HG03469 (cell line): Measurements from ENCODE around the gene ZNF580.

Source experiments
- ATAC-seq: cut with Tn5 transposase; IDR thresholded peaks from one replicate; pipeline ENCODE4 v1.9.1; 2021; ENCODE audit warnings: mild to moderate bottlenecking, moderate library complexity, moderate number of reproducible peaks; ENCODE audit not compliant: unreplicated experiment

ZNF580 gene

DNA sequence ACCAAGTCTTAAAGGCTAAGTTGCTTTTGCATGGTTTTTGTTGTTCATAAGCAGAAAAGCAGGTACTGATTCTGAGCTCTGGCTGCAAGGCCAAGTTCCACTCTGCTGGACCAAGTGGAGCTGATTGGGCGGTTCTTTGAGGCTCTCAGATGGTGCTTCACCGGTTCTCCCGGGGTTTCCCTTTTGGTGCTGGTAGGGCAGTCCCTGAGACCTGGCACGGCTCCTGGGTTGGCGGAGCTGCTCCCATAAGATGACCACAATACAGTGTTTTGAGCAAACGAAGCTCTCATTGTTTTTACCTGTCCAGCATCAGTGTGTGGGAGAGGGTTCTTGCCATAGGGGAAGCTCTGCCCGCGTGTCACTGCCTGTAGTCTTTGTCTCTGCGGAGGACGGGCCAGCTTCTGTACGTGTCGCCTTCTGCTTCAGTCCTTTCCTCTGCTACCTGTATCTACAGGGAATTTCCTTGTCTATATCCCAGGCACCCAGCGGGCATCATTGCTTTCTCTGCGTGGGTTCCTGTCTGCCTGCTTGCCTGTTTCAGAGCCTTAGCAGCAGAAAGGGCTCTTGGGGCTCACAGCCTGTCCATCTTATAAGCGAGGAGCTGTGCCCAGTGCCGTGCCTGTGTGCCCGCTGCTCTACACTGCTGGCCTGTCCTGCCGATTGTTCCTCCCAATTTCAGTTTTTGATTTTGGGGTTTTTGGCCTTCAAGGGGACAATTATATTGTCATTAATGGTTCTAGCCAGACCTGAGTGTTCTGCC lies 16.4 kb downstream of the ZNF580 start:
- ATAC-seq = no peak

DNA sequence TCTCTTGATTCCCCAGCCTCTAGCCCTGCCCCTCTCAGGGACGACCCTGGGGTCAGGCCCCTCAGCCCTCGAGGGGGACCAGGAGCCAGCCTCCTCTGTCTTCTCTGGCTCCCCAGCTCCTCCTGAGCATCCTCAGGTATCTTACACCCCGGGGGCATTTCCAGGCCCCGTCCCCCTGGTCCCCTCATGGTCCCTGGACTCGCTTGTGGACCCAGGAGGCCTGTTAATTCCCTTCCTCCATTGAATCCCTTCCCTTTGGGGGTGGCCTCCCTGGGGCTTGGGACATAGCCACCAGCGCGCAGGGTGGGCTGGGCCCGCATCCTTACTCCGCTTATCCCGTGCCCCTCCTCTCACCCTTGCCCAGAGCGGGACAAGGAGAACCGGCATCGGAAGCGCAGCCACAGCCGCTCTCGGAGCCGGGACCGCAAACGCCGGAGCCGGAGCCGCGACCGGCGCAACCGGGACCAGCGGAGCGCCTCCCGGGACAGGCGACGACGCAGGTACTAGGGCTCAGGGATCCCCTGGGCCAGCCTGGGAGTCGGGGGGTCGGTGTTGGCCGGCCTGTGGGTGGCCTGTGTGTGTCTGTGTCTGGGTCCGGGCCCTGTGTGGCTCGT lies 18.2 kb downstream of the ZNF580 start:
- no peak for ATAC-seq

- no peak for ATAC-seq
Measured at GRCh38 chr19:55659822-55660221, 19.0 kb downstream of the ZNF580 start.

DNA sequence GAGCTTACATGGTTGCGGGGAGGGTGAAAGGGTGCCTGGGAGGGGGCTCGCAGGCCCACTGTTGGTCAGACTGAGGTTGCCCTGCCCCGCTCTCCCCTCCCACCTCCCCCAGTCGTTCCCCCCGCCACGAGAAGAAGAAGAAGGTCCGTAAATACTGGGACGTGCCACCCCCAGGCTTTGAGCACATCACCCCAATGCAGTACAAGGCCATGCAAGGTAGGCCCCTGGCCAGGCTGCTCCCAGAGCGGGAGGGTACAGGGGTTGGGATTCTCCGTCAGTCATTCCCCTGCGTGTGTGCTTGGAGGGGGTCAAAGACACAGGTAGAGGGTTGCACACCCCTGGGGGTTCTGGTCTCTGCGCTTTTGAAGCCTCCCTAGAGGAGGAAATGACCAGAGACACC lies 19.6 kb downstream of the ZNF580 start:
- ATAC-seq = no peak

GRCh38 chr19:55660991-55661390 lies 20.2 kb downstream of the ZNF580 start:
- ATAC-seq = no peak

DNA sequence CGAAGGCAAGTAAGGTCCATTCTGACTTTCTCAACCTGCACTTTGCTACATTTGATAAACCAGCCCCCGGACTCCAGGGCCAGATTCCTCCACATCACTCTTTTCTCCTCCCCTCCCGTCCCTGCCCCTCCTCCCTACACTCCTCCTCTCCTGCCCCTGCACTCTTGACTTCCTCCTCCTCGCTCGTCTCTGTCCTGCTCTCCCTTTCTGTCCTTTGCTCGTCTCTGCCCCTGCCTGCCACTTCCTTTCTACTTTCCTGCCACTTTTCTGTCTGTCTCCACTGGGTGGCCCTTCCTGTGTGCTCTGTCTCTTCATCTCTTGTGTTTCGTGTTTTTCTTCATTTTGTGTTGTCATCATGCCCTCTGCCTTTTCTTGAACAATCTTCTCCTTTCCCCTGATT lies 21.0 kb downstream of the ZNF580 start:
- ATAC-seq = no peak

DNA sequence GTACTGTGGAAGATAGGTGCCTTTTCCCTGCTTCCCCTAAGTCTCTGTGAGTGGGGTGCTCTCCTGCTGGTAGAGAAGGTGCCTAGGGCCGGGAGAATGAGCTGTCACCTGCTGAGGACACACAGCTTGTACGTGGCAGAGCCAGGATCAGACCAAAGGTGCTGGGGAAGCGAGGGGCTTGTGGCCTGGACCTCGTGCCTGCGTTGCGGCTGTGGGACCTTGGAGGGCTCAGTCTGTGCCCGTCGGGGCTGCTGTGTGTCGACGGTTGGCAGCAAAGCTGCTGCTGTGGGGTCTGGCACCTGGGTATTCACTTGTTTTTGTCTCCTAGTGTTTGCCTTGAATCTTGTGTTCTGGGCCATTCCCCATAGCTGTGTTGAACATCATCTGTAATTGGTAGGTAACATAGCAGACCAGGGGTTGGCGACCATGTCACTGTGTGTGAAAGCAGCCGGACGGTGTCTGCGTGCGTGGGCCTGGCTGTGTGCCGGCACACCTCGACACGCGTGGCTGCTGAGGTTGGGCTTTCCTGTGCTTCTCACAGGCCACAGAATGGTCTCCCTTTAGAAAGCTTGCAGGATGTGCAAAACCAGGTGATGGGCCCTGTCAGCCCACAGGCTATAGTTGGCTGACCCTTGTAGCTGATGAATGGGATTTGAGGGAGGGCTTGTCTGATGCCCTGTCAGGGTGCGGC lies 23.2 kb downstream of the ZNF580 start:
- ATAC-seq = no peak

- no peak for ATAC-seq
Measured at GRCh38 chr19:55666343-55667005, 25.7 kb downstream of the ZNF580 start.

DNA sequence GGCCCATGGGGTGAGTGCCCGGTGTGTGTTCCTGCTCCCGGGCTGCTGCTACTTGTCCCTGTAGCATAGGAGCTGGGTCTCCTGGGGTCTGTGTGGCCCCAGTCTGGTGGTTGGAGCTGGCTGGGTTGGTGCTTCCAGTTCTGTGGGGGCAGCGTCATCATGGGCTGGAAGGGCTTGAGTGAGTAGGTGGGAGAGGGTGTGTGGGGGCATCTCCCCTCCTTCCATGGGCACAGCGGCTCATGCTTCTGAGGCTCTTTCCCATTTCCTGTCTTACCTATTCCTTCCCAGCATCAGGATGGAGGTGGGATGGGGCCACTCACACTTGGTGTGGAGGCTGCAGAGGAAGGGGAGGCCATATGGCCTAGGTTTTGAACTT lies 26.2 kb downstream of the ZNF580 start:
- ATAC-seq = no peak

DNA sequence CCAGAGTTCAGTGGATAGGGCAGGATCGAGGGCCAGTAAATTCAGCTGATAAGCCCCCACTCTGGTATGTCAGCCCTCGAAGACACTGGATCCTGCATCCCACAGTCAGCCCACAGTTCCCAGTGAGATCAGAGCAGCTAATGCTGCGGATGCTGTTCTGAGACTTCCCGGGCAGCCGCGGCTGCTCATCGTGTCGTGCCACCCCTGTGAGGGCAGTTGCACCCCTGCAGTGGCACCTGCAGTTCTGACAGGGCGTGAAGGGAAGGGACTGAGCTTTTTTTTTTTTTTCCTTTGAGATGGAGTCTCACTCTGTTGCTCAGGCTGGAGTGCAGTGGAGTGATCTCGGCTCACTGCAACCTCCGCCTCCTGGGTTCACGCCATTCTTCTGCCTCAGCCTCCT lies 26.7 kb downstream of the ZNF580 start:
- no peak for ATAC-seq

GRCh38 chr19:55667958-55668357 lies 27.2 kb downstream of the ZNF580 start:
- ATAC-seq = no peak

DNA sequence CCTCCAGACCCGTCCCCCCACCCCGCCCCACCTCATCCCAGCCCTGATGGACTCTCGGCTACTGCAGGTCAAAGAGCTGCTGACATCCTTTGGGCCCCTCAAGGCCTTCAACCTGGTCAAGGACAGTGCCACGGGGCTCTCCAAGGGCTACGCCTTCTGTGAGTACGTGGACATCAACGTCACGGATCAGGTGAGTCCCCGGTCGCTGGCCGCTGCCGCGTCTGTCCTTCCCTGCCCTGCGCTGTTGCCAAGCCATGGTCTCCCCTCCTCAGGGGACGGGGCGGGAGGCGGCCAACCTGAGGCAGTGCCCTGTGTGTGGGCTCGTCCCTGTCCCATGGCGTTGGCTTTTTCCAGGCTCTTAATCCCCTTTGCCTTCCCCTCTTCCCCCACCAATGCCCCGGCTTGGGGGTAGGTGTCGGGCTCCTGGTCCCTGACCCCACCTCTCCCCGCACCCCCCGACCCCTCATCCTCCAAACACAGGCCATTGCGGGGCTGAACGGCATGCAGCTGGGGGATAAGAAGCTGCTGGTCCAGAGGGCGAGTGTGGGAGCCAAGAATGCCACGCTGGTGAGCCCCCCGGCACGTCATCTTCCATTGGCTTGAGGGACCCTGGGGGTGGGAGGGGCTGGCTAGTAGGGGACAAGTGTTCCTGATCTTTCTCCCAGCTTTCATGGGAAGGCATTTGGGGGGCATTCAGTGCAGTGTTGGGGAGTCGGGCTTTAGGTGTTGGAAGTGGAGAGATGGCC lies 28.0 kb downstream of the ZNF580 start:
- ATAC-seq = no peak

DNA sequence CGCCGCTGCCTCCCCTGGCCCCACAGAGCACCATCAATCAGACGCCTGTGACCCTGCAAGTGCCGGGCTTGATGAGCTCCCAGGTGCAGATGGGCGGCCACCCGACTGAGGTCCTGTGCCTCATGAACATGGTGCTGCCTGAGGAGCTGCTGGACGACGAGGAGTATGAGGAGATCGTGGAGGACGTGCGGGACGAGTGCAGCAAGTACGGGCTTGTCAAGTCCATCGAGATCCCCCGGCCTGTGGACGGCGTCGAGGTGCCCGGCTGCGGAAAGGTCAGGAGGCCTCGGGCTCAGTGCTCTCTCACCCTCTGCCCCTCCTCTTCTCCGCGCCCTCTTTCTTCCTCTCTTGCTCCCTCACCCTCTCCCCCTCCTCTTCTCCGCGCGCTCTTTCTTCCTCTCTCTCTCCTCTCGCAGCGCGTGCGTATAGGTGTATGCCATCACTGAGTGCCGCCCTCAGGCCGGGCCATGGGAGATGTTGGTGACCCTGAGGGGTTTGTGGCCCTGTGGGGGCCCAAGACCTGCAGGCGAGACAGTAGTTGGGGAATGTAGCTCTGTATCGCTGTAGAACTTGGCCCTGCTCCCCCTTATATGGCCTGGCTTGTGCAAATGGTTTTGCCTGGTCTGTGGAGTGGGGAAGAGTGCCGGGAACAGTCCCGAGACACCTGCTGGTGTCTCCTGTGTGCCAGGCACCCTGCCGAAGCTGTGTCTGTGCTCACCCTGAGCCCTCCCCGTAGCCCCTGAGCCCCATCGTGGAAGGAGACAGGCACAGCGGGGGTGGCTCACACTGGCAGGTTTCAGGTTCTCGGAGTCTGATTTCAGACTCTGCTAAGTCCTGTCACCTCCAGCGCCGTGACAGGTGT lies 28.8 kb downstream of the ZNF580 start:
- no peak for ATAC-seq

DNA sequence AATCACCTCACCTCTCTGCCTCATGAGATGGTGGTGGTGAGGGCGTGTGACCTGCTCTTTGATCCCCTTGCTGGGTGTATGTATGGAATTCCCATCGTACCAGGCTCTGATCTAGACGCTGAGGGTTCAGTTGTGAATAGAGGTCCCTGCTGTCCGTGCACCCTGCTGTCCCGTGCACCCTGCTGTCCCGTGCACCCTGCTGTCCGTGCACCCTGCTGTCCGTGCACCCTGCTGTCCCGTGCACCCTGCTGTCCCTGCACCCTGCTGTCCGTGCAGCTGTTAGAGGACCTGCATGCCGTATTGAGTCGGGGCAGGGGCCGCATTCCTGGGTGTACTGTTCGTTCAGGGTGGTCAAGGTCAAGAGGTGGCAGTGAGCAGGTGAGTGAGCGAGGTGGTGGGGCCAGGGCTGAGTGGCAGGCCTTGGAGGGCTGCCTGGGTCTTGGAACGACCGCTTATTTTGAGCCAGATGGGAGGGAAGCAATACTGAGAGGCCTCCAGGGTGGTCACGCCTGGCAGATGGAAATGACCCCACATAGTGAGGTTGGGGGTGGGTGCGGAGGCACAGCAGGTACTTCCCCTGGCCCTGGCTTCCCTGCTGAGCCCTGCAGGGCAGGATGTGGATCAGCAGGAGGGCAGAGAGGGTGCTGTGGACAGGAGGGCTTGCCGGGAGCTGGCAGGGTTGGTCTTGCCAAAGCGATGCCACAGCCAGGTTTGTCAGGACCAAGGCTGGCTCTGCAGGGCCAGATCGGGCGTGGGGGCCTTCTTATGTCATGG lies 29.7 kb downstream of the ZNF580 start:
- ATAC-seq = no peak

DNA sequence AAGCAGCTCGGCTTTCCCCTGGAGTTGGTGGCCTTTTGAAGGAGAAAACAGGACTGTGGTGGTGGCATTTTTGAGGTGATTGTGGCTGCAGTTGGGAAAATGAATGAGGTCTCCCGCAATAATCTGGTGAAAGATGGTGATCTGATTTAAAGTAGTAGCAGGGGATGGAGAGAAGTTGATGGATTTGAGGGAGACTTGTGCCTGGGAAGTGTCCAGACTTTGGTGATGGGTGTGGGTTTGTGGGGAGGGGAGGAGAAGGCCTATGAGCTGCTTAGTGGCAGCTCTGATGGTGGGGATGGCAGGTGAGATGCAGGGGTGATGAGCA lies 30.2 kb downstream of the ZNF580 start:
- no peak for ATAC-seq

- no peak for ATAC-seq
Measured at GRCh38 chr19:55672418-55672817, 31.6 kb downstream of the ZNF580 start.

GRCh38 chr19:55673465-55673864 lies 32.7 kb downstream of the ZNF580 start:
- ATAC-seq = no peak

- no peak for ATAC-seq
Measured at GRCh38 chr19:55673889-55674288, 33.1 kb downstream of the ZNF580 start.

- no peak for ATAC-seq
Measured at GRCh38 chr19:55674459-55674840, 33.6 kb downstream of the ZNF580 start.
